Mucosa of gallbladder (tissue), 1 donor: ENCODE results near the gene SLC25A13. TPM values are rescaled to one million over a fixed set of nuclear protein-coding genes. Genes with fewer than 3 reads are reported as not detected.

Experiments used
- DNase-seq: peaks from one replicate; pipeline ENCODE4 v3.0.0-alpha.2; 2020; ENCODE audit warnings: low spot score
- total RNA-seq: library from RNA; stranded (reverse); gene quantifications from one replicate; pipeline ENCODE4 v1.2.1, GENCODE V29; 2021
- donor health status: DM: no; HTN: no; CAD: no.

The SLC25A13 gene
- total RNA-seq, 1 donor from 2014 or later: 35.2 TPM

GRCh38 chr7:96322847-96323461 lies 1.1 kb upstream of the SLC25A13 start:
- no peak for DNase-seq

- no peak for DNase-seq
Measured at GRCh38 chr7:96322373-96322695, 436 bp upstream of the SLC25A13 start.

- peak; percentile 87 for DNase-seq
Measured at GRCh38 chr7:96321031-96321657, 754 bp downstream of the SLC25A13 start.

DNA sequence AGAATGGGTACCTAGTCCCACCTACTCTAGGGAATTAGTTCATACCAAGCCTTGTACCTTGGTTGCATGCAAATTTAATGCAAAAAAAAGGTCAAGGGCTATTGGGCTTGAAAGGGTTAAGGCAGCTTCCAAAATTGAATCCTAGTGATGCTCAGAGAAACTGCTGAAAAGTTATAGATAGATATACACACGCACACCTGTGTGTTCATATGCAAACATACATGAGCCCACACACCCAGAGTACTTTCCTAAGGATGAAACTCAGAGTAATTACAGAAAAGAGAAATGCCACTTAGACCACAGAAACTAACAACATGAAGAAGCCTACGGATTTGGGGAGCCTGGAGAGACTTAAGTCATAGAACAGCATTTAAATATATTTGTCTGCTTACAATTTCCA lies 1.5 kb downstream of the SLC25A13 start:
- DNase-seq: no peak

GRCh38 chr7:96319439-96319838 lies 2.5 kb downstream of the SLC25A13 start:
- DNase-seq: no peak

- no peak for DNase-seq
Measured at GRCh38 chr7:96316949-96317348, 4.9 kb downstream of the SLC25A13 start.

- DNase-seq: no peak
Measured at GRCh38 chr7:96315125-96315512, 6.8 kb downstream of the SLC25A13 start.

DNA sequence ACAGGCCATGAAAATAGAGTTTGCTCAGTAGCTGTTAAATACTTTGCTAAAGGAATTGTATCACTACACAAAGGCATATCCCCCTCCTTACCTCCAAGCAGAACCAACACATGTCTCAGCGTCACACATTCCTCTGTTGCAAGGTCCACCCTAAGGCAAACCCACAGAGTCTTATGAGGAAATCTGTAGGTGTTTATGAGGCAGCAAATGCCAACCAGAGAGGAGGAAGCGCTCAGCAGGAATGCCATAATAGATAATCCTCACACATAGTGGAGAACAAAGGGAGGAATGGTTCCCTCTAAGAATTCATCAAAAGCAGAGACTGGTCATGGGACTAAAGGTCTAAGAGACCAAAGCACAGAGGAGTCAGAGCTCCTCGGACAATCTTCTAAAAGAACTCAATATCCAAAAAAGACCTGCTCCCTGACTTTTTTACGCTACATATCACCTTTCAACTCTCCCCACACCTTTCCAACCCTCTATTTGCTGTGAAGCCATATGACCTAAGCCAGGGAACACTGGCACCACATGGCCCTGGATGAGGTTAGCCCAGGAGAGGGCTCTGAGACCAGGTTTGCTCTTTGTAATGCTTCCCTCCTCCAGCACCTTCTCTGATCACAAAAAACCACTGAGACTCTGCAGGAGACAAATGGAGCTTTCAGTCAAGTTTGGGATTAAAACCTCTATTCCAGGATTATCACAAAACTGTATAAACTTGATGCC lies 7.3 kb downstream of the SLC25A13 start:
- DNase-seq: no peak

DNA sequence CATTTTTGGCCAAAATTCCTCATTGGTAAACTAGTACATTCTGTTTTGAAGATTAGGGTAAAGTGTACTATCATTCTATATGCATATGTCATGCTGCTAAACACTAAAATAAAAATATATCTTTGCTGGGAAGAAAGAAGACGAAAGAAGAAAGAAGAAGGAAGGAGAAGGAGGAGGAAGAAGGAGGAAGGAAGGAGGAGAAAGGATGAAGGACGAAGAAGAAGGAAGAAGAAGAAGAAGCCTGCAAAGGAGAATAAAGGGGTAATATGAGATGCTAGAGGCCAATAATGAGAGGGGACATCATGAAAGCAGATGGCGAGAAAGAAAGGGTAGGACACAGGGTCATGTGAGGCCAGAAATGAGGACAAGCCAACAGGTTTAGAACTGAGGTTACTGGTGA lies 8.0 kb downstream of the SLC25A13 start:
- no peak for DNase-seq

GRCh38 chr7:96312502-96312901 lies 9.4 kb downstream of the SLC25A13 start:
- no peak for DNase-seq

GRCh38 chr7:96311967-96312366 lies 9.9 kb downstream of the SLC25A13 start:
- DNase-seq: peak; percentile 36

GRCh38 chr7:96310110-96310509 lies 11.8 kb downstream of the SLC25A13 start:
- no peak for DNase-seq

GRCh38 chr7:96308950-96309263 lies 13.0 kb downstream of the SLC25A13 start:
- no peak for DNase-seq

DNA sequence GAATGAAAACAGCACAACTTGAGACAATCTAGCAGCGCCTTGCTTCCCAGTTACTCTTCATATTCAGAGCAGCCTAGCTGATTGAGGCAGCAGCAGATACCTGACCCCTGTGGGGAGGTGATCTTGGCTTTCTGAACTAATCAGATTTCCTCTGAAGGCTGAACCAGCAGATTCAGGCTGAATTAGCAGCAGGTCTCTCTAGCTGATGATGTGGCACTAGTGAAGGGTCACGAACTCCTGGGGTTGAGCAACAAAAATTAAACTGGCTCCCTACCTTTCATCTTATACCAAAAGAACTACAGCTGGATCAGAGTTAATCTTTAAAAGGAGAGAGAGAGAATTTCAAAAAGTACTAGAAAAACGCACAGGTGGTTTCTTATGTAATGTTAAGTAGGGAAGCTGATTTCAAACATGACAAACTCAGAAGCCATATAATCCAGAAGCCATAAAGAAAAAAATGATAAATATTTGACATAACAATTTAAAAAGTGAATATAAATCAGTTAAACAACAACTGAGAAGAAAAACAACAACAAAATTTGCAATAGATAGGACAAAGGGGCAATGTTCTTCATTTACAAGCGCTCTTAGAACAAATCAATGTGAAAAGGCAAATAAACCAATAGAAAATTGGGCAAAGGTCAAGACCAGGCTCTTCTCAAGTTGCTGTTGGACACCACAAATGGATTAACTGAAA lies 13.5 kb downstream of the SLC25A13 start:
- DNase-seq: no peak

GRCh38 chr7:96306385-96307125 lies 15.3 kb downstream of the SLC25A13 start:
- no peak for DNase-seq

GRCh38 chr7:96305915-96306314 lies 16.0 kb downstream of the SLC25A13 start:
- no peak for DNase-seq

DNA sequence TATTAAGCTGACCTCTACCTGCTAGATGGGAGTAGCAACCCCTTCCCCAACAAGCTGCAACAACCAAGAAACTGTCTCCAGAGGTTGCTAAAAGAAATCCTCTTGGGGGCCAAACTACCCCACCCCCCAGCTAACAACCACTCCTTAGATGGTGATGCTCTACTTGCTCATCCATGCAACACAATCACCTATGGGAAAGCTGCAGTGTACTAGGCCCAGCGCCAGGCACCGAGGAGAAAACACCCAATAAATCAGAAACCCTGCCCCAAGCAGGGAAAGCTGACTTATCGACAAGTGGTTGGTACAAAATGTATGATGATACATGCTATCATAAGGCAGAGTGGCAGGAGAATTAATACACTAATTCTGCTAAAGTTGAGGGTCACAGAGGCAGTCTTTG lies 17.3 kb downstream of the SLC25A13 start:
- no peak for DNase-seq

DNA sequence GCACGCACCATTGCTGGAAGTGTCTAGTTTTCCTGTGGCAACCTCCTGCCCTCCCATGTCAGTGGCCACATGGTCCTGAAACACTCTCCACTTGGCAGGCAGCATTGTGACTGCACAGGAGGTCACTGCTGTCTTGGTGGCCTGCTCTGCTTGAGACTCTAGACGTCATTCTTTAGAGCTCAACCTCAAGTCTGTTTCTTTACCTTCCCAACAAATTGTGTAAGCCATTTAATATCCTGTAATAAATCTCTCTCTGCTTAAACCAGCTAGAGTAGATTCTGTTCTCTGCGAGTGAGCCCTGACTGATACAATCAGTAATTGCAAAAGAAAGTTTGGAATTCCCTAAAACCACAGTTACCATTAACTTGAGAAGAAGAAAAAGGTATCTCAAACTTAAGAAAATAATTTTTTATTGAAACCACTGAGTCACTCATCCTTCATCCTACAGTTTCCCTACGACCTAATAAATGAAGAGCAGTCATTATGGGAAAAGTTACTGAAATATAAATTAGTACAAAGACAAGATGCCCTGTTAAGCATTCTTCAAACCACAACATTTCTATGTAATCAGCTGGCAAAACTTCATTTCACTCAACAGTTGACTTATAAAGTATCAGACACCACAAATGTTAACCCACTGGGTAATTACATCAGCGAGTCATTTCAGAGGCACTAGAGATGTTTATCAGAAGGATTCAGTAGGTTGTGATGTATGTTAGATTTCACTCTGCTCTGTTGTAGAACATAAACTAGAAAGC lies 18.0 kb downstream of the SLC25A13 start:
- no peak for DNase-seq

GRCh38 chr7:96303105-96303685 lies 18.7 kb downstream of the SLC25A13 start:
- peak; percentile 71 for DNase-seq

- no peak for DNase-seq
Measured at GRCh38 chr7:96300986-96301385, 20.9 kb downstream of the SLC25A13 start.

DNA sequence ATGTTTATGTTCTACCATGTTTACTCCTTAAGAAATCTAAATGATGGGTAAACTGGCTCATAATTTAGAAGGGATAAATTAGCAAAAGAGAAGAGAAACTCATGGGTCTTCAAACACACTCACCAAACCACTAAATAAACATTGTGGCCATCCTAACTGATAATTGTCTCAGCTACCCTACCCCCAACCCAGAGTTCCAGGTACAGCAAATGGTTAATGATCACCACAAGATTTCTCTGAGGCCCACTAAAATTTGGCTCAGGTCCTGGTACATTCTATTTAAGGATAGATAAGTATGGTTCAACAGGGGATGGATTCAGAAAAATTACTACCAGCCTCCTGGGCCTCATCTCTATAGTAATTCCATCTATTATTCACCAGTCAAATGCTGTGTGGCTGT lies 21.4 kb downstream of the SLC25A13 start:
- no peak for DNase-seq
